ENCODE measurements around the gene GNLY.

The GNLY gene

GRCh38 chr2:85682378-85682777 is 11.8 kb upstream of the GNLY start:
- DNase-seq (ENCODE audit: low read depth): no peak

- no peak for DNase-seq (ENCODE audit: low read depth)
Measured at GRCh38 chr2:85684380-85684779, 9.8 kb upstream of the GNLY start.

GRCh38 chr2:85684806-85685205 is 9.4 kb upstream of the GNLY start:
- DNase-seq (ENCODE audit: low read depth): no peak

GRCh38 chr2:85690932-85691331 is 3.2 kb upstream of the GNLY start:
- no peak for DNase-seq (ENCODE audit: low read depth)

GRCh38 chr2:85692039-85692645 is 2.0 kb upstream of the GNLY start:
- no peak for DNase-seq (ENCODE audit: low read depth)

- no peak for DNase-seq (ENCODE audit: low read depth)
Measured at GRCh38 chr2:85695121-85695520, 963 bp downstream of the GNLY start.

GRCh38 chr2:85695691-85696668 is 1.8 kb downstream of the GNLY start:
- no peak for DNase-seq (ENCODE audit: low read depth)

GRCh38 chr2:85697096-85697495 is 2.9 kb downstream of the GNLY start:
- DNase-seq (ENCODE audit: low read depth): no peak

- DNase-seq (ENCODE audit: low read depth): no peak
Measured at GRCh38 chr2:85697716-85698115, 3.6 kb downstream of the GNLY start.

- DNase-seq (ENCODE audit: low read depth): no peak
Measured at GRCh38 chr2:85698184-85698879, 4.2 kb downstream of the GNLY start.

GRCh38 chr2:85698880-85699254 is 4.7 kb downstream of the GNLY start:
- no peak for DNase-seq (ENCODE audit: low read depth)

- no peak for DNase-seq (ENCODE audit: low read depth)
Measured at GRCh38 chr2:85699325-85699724, 5.2 kb downstream of the GNLY start.

GRCh38 chr2:85702172-85702571 is 8.0 kb downstream of the GNLY start:
- no peak for DNase-seq (ENCODE audit: low read depth)

GRCh38 chr2:85702800-85703199 is 8.6 kb downstream of the GNLY start:
- DNase-seq (ENCODE audit: low read depth): no peak

- DNase-seq (ENCODE audit: low read depth): no peak
Measured at GRCh38 chr2:85703329-85703728, 9.2 kb downstream of the GNLY start.

GRCh38 chr2:85704038-85704437 is 9.9 kb downstream of the GNLY start:
- no peak for DNase-seq (ENCODE audit: low read depth)

- no peak for DNase-seq (ENCODE audit: low read depth)
Measured at GRCh38 chr2:85704800-85705679, 10.9 kb downstream of the GNLY start.

- DNase-seq (ENCODE audit: low read depth): no peak
Measured at GRCh38 chr2:85705680-85706039, 11.5 kb downstream of the GNLY start.

GRCh38 chr2:85706063-85706462 is 11.9 kb downstream of the GNLY start:
- DNase-seq (ENCODE audit: low read depth): no peak

- no peak for DNase-seq (ENCODE audit: low read depth)
Measured at GRCh38 chr2:85706599-85707296, 12.6 kb downstream of the GNLY start.

GRCh38 chr2:85707304-85707703 is 13.1 kb downstream of the GNLY start:
- peak; percentile 27 for DNase-seq (ENCODE audit: low read depth)
